Testis (tissue), 3 donors: ENCODE results near the gene RNF175. TPM values are rescaled to one million over a fixed set of nuclear protein-coding genes. Genes with fewer than 3 reads are reported as not detected.

Source experiments
- DNase-seq: peaks from one replicate; pipeline ENCODE4 v3.0.0-alpha.2; 2019
- H3K27ac ChIP-seq, 2 donors: fragments of 200-600 bp; sonication (generic); one replicate each; pipeline ENCODE4 v1.5.1; 2019
- H3K27me3 ChIP-seq: fragments of 200-600 bp; sonication (generic); one replicate; pipeline ENCODE4 v1.5.1; 2019
- H3K36me3 ChIP-seq: fragments of 200-600 bp; sonication (generic); one replicate; pipeline ENCODE4 v1.5.1; 2017; ENCODE audit warnings: low read depth; ENCODE audit errors: missing control alignments
- H3K4me1 ChIP-seq: fragments of 200-600 bp; sonication (generic); one replicate; pipeline ENCODE4 v1.5.1; 2019
- H3K4me3 ChIP-seq, 2 donors: fragments of 200-600 bp; sonication (generic); one replicate each; pipeline ENCODE4 v1.5.1; 2017 to 2019
- H3K9me3 ChIP-seq: fragments of 200-600 bp; sonication (generic); one replicate; pipeline ENCODE4 v1.5.1; 2017
- POLR2A ChIP-seq: fragments of 450-650 bp; IDR thresholded peaks from one replicate; pipeline ENCODE4 v1.6.1; 2017; ENCODE audit warnings: antibody characterized with exemption, mild to moderate bottlenecking, moderate library complexity
- WGBS, 2 donors: methylation state at CpG; one replicate each; pipeline ENCODE4 v1.1.5; 2018; 5-methylcytosine and 5-hydroxymethylcytosine counted together
- intact Hi-C: fragments of 100-400 bp; cut with DNase I; formaldehyde crosslinking; loops from one replicate; pipeline ENCODE4 v1.15.1; 2023; ENCODE audit warnings: low total_unique reads
- polyA plus RNA-seq: library from polyadenylated mRNA; stranded (reverse); fragments of 350-450 nt; fragmentation: Illumina TruSeq; extraction: RNeasy Lipid Tissue Mini Kit (QIAGEN cat#74804); gene quantifications from one replicate; pipeline ENCODE4 v1.2.3, GENCODE V29; 2014; ENCODE audit warnings: low read depth, low replicate concordance; ENCODE audit not compliant: insufficient read depth
- total RNA-seq, 2 donors: library from RNA; depleted of rRNA; stranded (reverse); fragments of >200 nt; gene quantifications; one replicate each; pipeline ENCODE4 v1.2.3, GENCODE V29; 2016
- TF ChIP-seq, protein P1 (sequence below), 3 experiments: fragments of 450-650 bp in 2 of 3; fragments of 200-600 bp in 1 of 3; sonication (generic) in 1 of 3; IDR thresholded peaks; one replicate each; pipeline ENCODE4 v1.5.1; 2016 to 2019; ENCODE audit warnings: antibody characterized with exemption in 3 of 3, mild to moderate bottlenecking in 2 of 3, moderate library complexity in 1 of 3

Gene RNF175
- total and polyA plus RNA-seq, 3 donors from 2014 or later = 0.63 to 3.0 (median 0.99) TPM

DNA sequence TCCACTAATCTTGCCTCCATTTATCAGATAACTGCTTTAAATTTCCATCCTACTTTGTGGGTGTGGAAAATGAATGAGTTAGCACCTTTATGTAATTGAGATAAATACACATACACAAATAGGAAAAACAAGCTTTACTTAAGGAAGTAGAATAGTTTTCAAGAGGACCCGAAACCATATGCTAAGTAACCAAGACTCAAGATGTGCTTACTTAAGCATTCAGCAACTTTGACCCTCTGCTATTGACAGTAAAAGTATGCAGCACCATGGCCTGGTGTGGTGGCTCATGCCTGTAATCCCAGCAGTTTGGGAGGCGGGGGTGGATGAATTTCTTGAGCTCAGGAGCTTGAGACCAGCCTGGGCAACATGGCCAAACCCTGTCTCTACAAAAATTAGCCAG lies 29.9 kb downstream of the RNF175 start:
- Histone ChIP-seq H3K4me3 (no peak overlapping the region), H3K27me3 (no peaks in the 10 kb centered on the region), H3K36me3 (no peaks in the 10 kb centered on the region), H3K4me1 (no peaks in the 10 kb centered on the region), H3K27ac (no peak overlapping the region), H3K9me3 (no peaks in the 10 kb centered on the region)
- 86 to 94% methylated on average over 2 of the region's 2 CpGs for WGBS, 2 donors
- TF ChIP-seq, protein P1, sequence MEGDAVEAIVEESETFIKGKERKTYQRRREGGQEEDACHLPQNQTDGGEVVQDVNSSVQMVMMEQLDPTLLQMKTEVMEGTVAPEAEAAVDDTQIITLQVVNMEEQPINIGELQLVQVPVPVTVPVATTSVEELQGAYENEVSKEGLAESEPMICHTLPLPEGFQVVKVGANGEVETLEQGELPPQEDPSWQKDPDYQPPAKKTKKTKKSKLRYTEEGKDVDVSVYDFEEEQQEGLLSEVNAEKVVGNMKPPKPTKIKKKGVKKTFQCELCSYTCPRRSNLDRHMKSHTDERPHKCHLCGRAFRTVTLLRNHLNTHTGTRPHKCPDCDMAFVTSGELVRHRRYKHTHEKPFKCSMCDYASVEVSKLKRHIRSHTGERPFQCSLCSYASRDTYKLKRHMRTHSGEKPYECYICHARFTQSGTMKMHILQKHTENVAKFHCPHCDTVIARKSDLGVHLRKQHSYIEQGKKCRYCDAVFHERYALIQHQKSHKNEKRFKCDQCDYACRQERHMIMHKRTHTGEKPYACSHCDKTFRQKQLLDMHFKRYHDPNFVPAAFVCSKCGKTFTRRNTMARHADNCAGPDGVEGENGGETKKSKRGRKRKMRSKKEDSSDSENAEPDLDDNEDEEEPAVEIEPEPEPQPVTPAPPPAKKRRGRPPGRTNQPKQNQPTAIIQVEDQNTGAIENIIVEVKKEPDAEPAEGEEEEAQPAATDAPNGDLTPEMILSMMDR (IDR thresholded peaks at IDR 0.05) = no peak
- no peak for TF ChIP-seq POLR2A
- intact Hi-C loops = no loop called here
- no peak for DNase-seq

DNA sequence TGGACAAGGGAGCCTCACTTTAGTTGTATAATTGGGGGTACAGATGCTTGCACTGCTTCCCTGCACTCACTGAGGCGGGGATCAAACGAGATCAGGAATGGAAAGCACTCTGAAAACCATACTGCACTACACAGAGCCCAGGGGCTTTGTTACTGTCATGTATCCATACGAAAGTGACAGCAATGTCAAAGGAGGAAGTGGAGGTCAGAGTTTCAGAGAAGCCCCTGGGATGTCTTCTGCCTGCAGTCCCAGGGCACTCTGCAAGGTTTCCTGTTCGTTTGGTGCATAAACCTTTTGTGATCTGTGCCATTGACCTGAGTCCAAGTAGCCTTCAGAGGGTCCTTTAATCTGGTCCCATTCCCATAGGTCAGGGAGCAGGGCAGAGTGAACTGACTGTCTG lies 31.2 kb downstream of the RNF175 start:
- no peak overlapping the region for H3K4me3 ChIP-seq
- TF ChIP-seq, protein P1 (IDR thresholded peaks at IDR 0.05) = no peak
- TF ChIP-seq POLR2A = no peak
- no peak for DNase-seq
- intact Hi-C loops = no loop called here
- H3K27me3 ChIP-seq = no peaks in the 10 kb centered on the region
- no peaks in the 10 kb centered on the region for H3K4me1 ChIP-seq
- H3K27ac ChIP-seq = no peak overlapping the region
- WGBS, 2 donors = 79 to 82% methylated on average over 4 of the region's 4 CpGs
- H3K9me3 ChIP-seq = no peaks in the 10 kb centered on the region
- no peaks in the 10 kb centered on the region for H3K36me3 ChIP-seq

DNA sequence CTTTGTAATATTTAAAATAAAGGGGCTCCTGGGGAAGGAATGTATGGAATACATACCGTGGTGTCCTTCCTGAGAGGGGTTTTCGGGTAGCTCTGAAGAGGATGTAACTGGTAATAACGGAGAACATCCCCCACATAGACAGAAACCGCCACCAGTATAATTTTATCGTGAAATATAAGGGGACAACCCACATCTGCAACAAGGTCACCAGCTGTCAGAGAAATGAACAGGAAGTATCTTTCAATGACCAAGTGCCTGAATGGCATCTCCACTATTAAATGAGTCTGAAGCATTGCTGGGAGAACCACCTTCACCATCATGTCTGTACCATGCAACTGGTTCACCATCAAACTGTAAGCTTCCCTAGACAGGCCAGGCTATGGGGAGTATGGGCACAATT lies 31.7 kb downstream of the RNF175 start:
- 78 to 82% methylated on average over 5 of the region's 5 CpGs for WGBS, 2 donors
- no peak for DNase-seq
- Histone ChIP-seq H3K27ac (no peak overlapping the region), H3K4me1 (no peaks in the 10 kb centered on the region), H3K27me3 (no peaks in the 10 kb centered on the region), H3K36me3 (no peaks in the 10 kb centered on the region), H3K9me3 (no peaks in the 10 kb centered on the region), H3K4me3 (no peak overlapping the region)
- intact Hi-C loops = no loop called here
- TF ChIP-seq, protein P1 (IDR thresholded peaks at IDR 0.05) = no peak
- no peak for TF ChIP-seq POLR2A

DNA sequence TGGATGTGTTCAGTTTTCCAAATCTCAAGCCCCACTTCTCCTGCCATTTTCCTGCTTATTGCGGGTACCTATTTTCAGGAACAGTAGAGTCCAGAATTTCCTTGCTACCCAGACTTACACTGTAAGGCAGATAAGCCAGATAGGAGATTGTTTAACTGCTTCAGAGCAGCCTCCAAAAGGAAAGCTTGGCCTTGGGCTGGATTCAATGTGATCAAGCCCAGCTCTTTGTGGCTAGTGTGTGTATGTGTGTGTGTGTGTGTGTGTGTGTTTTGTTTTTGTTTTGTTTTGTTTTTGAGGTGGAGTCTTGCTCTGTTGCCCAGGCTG lies 34.0 kb downstream of the RNF175 start:
- TF ChIP-seq, protein P1 (IDR thresholded peaks at IDR 0.05) = no peak
- TF ChIP-seq POLR2A = no peak
- H3K27me3 ChIP-seq = no peaks in the 10 kb centered on the region
- WGBS, 2 donors = 78 to 96% methylated on average over 1 of the region's 1 CpG
- no peaks in the 10 kb centered on the region for H3K4me1 ChIP-seq
- no peaks in the 10 kb centered on the region for H3K36me3 ChIP-seq
- DNase-seq = no peak
- intact Hi-C loops = no loop called here
- H3K9me3 ChIP-seq = no peaks in the 10 kb centered on the region
- H3K27ac ChIP-seq = no peak overlapping the region
- H3K4me3 ChIP-seq = no peak overlapping the region

DNA sequence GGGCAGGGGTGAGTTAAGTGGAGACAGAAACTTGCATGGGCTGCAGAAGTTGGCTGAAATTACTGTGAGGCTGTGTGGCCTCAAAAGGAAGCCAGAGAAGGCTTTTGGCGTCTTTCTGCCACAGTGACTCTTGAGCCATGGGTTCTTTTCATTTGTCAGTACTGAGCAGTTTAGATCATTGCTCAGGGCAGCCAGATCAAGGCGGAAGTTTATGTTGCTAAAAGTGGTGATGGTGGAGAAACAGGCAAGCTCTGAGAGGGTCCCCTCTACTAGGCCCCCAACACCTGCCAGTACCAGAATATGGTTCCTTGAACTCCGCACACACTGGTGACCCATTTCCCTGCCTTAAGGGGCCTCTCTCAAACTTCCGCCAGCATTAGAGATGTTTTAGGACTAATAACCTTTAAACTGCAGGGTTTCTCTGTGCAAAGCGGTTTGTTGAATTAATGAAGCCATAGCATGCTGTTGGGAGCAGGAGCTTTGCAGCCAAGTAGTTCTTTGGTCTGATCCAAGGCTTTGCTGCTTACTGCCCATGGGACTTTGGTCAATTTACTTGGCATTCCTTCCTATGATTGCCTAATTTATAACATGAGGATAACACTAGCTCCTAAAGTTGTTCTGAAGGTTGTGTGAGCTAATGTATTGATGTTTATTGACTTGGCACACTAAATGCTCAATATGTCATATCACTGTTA lies 34.5 kb downstream of the RNF175 start:
- Histone ChIP-seq H3K36me3 (no peaks in the 10 kb centered on the region), H3K4me1 (no peaks in the 10 kb centered on the region), H3K27me3 (no peaks in the 10 kb centered on the region), H3K27ac (no peak overlapping the region), H3K4me3 (no peak overlapping the region), H3K9me3 (no peaks in the 10 kb centered on the region)
- intact Hi-C loops = no loop called here
- TF ChIP-seq, protein P1 (IDR thresholded peaks at IDR 0.05) = no peak
- TF ChIP-seq POLR2A = no peak
- DNase-seq = no peak
- WGBS, 2 donors = 83 to 89% methylated on average over 4 to 5 of the region's 5 CpGs
